K562 (cell line): Measurements from ENCODE around the gene MIEN1.

ENCODE experiments used
- POLR2G ChIP-seq: fragments of 200-400 bp; formaldehyde crosslinking; IDR thresholded peaks from 2 replicates; pipeline ENCODE4 v1.6.1; 2017; ENCODE audit warnings: low read depth, mild to moderate bottlenecking, antibody characterized with exemption, low read length, moderate library complexity
- XRCC5 ChIP-seq: fragments of 200-400 bp; formaldehyde crosslinking; IDR thresholded peaks from 2 replicates; pipeline ENCODE4 v1.6.1; 2017; ENCODE audit warnings: low read depth, mild to moderate bottlenecking, low read length

GRCh38 chr17:39688475-39688835 lies 41.9 kb downstream of the MIEN1 start:
- TF ChIP-seq XRCC5 (no peak), POLR2G (no peak)
